Epidermal melanocyte (primary cell): ENCODE data around the gene SRGAP3.

Experiments
- DNase-seq: peaks from one replicate; pipeline ENCODE4 v3.0.0; 2011; ENCODE audit warnings: low spot score; ENCODE audit not compliant: insufficient read length

The SRGAP3 gene

DNA sequence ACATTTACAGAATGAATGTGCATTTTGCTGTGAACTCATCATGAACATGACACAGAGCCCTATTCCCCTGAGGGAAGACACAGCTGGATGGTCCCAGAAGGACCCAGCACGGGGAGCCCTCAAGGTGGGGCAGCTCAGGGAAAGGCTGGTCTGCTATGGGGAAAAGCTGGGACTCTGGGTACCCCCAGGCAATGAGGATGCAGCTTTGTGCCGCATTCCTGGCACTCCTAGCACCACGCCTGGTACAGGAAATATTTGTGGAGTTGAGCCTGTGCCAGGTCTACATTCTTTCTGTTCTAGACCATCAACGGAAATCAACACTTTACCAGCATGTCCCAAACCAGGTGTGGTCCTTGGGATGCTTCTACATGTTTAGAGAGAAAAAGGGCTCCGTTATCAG, 74.0 kb downstream of the SRGAP3 start:
- no peak for DNase-seq

DNA sequence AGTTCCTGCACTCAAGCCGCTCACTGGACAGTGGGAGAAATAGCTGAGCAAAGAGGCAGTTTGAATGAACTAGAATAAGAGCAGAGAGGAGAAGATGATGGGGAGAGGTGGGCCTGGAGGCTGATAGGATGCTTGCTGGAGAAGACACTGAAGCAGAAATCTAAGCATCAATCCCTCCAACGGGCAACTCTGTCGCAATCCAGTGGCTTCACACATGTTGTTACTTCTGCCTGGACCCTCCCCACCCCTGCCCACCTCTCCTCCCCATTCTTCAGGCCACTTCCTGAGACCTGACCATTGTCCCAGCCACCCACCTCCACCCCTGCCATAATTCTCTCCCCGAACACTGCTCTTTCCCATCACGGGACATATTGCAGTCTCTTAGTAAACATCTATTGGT, 76.0 kb downstream of the SRGAP3 start:
- no peak for DNase-seq

DNA sequence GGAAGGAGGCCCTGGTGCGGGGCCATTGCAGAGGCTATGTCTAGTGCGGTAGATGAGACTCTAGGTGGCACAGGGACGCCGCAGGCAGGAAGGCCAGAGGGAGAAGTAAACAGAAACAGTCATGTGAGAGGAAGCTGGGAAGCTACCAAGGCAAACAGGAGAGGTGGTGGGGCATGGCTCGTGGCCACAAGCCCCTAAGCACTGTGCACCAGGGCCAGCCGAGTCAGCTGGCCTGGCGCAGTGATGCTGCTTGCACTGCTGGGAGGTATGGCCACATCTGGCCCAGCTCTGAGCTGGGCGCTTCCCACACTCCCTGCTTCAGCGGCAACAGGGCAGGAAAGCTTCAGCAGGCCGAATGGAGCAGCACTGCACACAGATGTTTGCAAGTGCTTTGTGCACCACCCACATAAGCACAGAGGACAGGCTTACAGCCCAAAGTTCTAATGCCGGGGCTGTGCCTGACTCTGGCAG, 76.6 kb downstream of the SRGAP3 start:
- DNase-seq, result no peak

DNA sequence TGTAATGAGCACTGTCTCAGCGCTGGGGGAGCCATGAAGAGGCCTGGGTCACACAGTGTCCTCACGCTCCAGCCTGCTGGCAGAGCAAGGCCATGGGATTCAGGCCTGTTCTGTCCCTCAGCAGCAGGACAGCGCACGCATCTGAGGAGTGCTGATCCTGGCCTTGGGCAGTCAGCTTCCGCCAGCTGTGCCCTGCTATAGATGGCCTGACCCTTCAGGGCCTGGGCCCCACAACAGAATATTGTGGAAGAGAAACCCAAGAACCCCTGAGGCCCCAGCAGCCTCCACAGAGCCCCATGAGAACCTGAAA, 78.6 kb downstream of the SRGAP3 start:
- DNase-seq, result no peak

DNA sequence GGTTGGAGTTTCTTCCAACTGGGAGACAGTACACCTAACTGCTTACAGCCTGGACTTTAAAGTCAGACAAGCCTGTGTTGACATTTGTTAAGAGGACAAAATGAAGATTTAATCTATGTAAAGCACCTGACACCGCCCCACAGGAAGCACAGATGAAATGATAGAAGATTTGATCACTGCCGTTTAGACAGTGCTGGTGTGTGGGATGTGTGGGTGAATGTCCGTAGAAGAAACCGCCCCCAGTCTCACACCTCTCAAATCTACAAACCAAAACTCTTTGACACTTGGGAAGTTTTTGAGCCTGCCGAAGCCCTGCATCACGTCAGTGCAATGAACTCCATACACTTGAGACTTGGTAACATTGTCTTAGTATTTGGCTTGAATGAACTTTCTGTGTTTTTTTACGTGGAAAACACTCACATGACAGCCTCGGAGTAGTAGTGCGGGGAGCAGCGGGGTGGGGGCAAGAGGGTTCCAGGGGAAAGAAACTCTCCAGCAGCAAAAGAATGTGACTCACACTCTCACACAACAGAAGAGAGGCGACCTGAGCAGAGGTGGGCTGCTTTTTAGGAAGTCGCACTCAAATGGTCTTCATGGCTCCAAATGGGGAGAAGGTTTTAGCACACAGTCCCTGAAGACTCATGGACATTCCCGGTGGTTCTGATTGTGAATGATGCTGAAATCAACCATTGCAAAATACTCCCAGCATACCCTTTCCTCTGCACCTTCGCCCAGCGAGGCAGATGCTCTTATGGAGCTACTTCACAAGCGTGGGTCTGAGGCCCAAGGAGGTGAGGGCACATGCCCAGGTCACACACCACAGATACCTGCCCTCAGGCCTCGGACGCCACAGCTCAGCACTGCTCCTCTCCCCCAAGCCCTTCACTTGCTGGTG, 79.2 kb downstream of the SRGAP3 start:
- no peak for DNase-seq

DNA sequence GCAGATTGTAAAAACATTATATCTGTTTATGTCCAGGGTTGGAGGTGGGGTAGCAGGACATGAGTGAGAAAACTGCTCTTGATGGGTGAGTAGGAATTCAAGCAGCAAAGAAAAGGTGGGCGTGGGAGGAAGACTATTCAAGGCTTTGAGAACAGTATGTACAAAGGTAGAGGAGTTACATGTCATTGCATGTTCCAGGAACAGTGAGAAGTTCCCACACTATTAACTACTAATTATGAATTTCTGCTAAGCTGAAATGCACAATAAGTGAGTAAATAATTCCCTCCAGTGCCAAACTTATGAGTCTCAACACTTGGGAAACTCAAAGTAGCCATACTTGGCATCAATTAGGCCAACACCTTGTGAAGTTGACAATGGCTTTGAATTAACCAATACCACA, 80.1 kb downstream of the SRGAP3 start:
- no peak for DNase-seq

DNA sequence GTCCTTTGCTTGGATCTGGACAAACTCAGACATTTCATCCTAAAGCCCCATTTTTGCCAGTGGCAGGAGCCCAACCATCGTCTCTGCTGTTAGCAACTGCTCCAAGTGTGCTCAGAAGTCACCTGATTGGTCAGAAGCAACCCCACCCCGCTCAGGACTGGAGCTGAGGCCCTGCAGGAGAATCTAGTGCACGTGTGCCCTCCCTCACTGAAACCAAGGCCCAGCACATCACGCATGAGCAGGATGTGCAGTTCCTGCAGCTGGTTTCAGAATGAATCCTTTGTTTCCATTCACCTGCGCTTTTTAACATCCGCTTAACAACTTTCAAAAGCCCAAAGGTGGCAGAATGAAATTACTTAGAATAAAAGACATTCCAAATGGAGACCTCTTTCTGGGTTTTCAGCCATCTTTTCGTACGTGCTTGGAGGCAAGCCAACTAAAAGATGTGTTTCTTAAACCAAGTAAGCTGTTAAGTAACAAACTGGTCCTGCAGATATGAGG, 81.2 kb downstream of the SRGAP3 start:
- no peak for DNase-seq

DNA sequence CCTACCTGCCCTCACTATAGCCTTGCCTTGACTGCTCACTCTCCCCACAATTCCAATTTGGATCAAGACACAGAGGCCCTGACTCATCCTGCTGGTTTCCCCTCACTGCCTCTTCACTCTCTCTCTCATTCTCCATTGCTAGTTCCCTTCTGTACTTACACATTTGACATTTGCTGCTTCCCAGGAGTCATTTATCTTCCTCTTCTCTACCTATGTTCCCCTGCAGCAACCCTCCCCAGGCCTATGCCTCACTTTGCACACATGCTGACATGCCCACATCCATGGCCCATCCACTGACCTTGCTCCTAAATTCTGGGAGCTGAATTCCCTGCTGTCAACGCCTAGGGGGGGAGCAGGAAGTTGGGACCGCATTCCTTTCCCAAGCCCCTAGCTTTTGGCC, 82.2 kb downstream of the SRGAP3 start:
- no peak for DNase-seq

DNA sequence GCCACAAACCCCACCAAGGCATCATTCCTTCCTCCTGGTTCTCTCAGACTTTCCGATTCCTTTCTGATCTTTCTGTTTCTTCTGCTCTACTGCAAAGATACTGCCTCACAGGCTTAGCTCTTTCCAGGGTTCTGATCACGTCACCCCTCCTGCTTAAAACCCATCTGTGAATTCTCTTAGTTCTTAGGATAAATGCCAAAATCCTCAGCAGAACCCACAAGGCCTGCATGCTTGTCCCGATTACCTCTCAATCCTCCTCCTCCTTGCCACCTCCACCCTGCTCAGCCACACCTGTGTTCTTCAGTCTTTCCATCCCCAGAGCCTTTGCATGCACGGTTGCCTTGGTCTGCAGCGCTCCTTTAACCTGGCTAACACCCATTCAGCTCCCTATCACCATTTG, 84.0 kb downstream of the SRGAP3 start:
- no peak for DNase-seq

DNA sequence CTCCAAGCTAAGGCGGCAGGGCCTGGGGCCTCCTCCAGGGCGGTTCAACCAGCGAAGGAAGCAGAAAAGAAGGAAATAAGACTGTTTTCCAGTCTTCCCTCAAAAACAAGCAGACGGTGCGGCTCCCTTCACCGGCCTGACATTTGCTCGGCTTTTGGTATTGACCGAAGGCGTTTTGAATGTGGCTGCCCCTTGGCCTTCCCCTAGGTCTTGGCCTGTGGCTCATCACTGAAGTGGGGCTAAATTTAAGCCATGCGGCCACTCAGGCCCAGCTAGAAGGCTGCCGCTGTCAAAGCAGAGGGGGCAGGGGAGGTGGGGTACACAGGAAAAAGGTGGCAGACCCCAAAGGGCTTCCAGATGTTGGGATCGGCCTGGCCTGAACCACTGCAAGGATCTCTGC, 86.2 kb downstream of the SRGAP3 start:
- no peak for DNase-seq

DNA sequence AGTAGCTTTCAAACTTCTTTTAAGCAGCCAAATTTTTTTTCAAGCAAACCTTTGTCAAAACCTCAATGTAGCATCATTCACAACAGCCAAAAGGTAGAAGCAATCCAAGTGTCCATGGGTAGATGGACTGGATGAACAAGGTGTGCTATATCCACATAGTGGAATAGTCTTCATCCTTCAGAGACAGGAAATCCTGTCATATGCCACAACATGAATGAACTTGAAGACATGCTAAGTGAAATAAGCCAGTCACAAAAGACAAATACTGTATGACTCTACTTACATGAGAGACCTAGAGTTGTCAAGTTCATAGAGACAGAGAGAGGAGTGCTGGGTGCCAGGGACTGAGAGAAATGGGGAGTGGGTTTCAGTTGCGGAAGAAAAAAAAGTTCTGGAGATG, 87.6 kb downstream of the SRGAP3 start:
- DNase-seq, result no peak

DNA sequence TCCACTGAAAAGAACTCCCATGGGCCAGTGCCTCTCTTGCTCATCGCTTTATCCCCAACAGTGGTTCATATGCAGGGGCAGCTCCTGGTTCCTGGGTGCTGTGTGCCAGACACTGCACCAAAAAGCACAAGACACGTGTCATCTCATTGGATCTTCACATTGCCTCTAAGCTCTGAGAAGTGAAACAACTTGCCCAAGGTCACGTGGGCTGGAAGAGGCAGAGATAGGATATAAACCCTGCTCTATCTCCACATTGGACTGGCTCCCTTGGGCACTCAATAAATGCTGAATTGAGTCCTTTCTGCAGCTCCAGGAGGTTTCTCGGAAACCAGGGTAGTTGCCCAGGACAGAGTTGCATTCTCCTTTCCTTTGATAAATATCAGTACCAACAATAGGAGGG, 88.1 kb downstream of the SRGAP3 start:
- no peak for DNase-seq

DNA sequence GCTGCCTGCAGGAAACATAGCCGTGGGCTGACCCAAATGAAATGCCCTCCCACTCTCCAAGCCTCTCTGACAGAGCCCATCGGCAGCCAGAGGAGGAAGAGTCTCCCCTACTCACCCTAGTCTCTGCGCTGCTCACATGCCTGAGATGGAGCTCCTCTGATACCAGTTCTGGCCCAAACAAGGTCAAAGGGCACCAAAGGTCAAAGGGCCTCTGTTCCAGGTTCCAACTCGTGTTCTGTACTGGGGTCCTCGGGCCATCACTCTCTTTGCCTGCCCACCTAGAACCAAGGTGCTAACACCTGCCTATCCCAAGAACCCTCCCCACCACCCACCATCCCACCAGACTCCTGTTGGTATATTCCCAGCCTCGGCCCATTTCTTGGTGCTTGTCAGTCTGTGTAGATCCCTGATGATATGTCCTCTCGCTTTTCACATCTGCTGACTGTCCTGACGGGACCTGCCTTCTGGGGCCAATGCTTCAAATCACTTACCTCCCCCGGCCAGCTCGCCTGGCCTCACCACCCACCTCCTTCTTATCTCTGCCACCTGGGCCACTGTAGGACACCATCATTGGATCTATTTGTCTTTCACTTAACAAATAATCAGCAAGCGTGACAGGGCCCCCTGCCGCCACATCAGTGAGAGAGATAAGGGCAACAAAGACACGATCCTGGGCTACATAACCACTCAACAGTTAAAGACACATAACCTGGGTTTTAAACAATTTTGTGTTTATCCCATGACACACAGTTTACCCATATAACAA, 90.4 kb downstream of the SRGAP3 start:
- DNase-seq, result no peak

DNA sequence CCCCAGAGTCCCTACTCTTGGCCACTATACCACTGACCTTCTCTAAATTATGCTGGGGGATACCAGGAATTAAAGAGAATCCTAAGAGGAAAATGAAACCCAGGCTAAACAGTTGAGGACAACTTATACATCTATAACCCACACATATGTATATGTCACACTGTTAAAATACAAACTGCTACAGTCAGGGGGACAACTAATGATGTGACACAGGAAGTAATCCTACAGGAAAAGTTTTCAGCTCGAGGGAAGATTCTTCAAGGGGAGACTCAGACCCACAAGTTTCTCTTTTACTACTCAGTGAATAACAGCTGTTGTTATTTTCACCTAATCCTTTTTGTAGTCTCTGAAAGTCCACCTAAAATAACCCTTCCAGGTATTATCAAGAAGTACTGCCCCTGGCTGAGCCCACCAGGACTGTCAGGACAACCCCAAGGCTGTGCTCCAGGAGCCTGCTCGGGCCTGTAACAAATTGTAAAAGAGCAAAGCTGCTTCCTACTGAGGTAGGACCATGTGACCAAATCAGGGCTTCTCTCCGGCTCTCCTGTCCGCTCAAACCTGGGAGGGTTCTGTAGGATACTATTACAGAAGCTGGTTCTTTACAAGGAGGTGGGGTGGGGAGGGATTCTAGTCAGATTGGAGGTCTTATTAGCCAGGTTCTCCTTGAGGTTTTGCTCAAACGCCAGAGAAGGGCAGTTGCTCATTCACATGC, 91.6 kb downstream of the SRGAP3 start:
- no peak for DNase-seq

DNA sequence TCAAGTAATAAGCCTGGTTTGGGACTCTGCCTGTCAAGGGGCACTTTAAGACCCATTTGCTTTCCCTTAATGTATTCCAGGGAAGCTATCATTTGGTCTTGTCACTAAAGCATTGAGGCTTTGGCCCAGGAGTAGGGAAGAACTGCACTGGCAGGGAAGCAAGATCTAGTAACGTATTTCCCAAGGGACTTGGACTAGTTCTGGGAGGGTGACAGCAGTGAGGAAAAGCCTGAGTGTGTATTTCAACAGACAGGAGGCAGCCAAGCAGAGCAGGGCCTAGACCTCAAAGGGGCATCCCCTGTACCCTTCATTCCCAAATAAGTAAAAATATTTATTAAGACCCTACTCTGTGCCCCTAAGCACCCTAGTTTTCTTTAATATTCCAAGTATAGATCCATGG, 92.8 kb downstream of the SRGAP3 start:
- DNase-seq, result no peak

DNA sequence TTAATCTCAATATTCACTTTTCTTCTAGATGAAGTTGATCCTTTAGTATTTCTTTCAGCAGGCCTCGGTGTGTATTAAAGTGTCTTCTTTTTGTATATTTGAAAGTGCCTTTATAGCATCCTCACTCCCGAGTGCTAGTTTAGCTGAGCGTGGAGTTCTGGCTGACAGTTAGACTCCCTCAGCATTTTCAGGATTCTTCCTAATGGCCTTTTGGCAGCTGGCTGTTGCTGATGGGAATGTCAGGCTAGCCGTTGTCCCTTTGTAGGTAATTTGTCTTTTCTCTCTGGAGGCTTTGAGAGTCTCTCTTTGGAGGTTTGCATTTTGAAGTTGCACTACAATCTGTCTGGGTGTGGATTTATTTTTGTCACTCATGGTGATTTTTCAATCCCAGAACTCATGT, 94.4 kb downstream of the SRGAP3 start:
- no peak for DNase-seq

DNA sequence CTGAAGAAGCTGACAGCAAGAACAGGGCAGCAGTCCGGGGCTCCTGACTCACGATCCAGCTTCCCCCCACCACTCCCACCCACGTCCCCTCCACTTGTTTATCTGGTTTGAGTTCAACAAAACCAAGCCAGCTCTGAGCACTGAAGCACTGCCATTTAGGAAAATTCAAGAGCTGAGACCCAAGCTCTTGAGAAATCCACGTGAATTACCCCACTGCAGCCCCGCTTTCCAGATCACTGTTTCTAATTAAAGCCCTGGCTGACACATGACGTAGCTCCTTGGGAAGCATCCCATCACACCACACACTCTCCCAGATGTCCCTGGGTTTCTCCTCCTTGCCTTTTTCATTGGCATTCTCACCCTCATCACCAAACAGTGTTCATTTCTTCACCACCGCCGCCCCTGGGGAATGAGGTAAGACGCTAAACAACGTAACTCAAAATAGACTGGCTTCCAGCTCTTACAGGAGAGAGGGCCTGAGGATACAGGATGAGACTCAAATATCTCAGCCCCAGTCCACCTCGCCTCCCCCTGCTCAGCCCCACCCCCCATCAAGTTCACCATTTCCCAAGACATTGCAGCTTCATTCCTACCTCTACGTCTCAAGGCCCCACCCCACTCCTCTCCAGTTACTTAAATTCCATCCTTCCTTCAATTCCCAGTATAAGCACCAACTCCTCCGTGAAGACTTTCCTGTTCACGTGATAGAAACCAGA, 95.4 kb downstream of the SRGAP3 start:
- DNase-seq, result peak; percentile 59

DNA sequence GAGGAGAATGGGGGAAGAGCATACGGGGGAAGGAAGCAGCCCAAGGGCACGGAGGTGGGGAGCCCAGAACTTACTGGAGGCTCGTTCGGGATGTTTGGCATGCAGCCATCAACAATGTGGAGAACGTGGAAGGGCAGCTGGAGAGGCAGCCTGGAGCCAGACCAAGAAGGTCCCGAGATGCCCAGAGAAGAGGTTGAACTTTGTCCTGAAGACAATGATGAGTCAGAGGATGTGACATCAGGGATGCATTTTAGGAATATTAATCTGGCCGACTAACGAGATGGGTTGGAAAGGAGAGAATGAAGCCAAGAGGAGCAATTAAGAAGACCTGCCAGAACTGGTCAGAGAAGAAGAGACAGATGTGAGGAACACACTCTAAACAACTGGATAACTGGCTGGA, 98.2 kb downstream of the SRGAP3 start:
- DNase-seq, result no peak

DNA sequence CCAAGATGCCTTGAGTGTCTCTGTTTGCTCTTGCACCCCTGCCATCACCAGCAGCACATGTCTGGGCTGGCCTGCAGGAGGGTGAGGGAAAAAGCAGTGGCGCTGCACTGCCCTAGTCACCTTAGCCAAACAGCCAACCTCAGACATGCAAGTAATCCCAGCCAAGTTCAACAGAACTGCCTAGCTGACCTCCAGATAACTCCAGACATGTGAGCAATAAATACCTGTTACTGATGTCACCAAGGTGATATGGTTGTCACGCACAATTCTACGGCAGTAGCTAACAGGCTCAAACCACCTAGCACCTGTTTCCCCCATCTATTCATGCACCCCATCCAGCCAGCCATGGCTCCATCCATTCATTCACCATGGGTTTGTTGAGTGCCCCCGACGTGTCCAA, 99.9 kb downstream of the SRGAP3 start:
- no peak for DNase-seq

DNA sequence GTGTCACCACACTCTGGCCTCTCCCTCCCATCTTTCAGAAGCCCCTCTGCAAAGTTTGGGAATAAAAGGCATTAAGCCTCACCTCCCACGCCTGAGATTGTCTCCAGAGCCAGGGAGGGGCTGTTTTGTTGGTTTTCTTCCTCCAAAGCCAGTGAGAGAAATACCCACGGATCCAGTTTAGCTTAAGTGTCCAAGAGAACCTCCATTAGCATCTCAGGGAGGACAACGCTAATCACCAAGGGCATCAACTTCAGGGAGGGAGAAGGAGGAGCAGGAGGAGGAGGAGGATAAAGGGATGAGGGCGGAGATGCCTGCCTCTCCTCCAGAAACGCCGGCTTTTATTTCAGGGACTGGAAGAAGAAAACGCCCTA, 101.6 kb downstream of the SRGAP3 start:
- no peak for DNase-seq

DNA sequence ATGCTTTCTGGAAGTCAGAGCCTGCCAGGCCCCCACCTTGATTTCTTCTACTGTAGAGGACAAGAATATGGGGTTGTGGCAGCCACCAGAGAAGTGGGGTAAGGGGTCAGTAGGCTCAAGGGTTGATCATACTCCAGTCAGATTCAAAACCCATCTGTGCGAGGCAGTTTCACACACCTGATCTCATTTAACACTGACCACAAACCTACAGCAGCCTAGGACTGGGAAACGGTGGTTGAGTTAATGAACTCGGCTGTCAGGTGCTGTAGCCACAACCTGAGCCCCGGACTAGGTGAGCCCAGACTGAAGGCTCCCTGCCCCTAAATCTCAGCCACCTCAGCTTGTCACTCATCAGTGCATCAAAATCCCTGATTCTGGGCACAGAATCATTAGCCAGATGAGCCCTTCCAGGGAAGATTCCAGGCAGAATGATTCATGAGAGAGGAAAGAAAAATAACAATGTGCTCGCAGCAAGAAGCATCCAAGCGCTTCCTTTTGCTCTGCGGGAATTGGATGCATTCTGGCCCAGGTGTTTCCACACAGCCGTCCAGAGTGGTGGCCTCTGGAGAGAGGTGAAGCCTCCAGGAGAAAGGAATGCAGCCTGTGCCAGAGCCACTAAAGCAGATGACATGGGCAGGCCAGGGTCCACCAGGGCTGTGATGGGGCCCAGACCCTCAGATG, 102.1 kb downstream of the SRGAP3 start:
- DNase-seq, result no peak
